Cardiac septum (tissue), 1 donor: ENCODE data around the gene PRLHR. TPM values are rescaled to one million over a fixed set of nuclear protein-coding genes. Genes with fewer than 3 reads are reported as not detected.

ENCODE experiments used
- DNase-seq: peaks from one replicate; pipeline ENCODE4 v3.0.0-alpha.2; 2020; ENCODE audit warnings: low spot score
- intact Hi-C: fragments of 100-400 bp; cut with DNase I; formaldehyde crosslinking; loops from one replicate; pipeline ENCODE4 v1.14.0; 2022
- total RNA-seq: library from RNA; stranded (reverse); fragmentation: NEBNext Ultra II Directional; extraction: Animal tissue kit (Norgen Biotek cat#: 25700); gene quantifications from one replicate; pipeline ENCODE4 v1.2.1, GENCODE V29; 2021
- donor health status: DM: no; HTN: no; CAD: no.

PRLHR gene
- total RNA-seq, 1 donor from 2014 or later: not detected

GRCh38 chr10:118567701-118568248 is 27.7 kb downstream of the PRLHR start:
- intact Hi-C loops: loop anchor here (1.0 to 2.0 kb wide), 2 partner anchors 154 to 231 kb away; no protein-coding TSS in a partner anchor

GRCh38 chr10:118566911-118567310 is 28.5 kb downstream of the PRLHR start:
- no peak for DNase-seq
- intact Hi-C loops: no loop called here

More at GRCh38 chr10:118567701-118568248, 27.7 kb downstream of the PRLHR start:
- no peak for DNase-seq

- intact Hi-C loops: no loop called here
- no peak for DNase-seq
Observed at GRCh38 chr10:118565301-118566075, 30.0 kb downstream of the PRLHR start.

- intact Hi-C loops: no loop called here
- no peak for DNase-seq
Observed at GRCh38 chr10:118564652-118565051, 30.8 kb downstream of the PRLHR start.

GRCh38 chr10:118564114-118564513 is 31.3 kb downstream of the PRLHR start:
- intact Hi-C loops: no loop called here
- DNase-seq: no peak

GRCh38 chr10:118563373-118563890 is 32.0 kb downstream of the PRLHR start:
- DNase-seq: no peak
- intact Hi-C loops: no loop called here

- intact Hi-C loops: no loop called here
- no peak for DNase-seq
Observed at GRCh38 chr10:118562851-118563250, 32.6 kb downstream of the PRLHR start.

GRCh38 chr10:118557946-118558345 is 37.5 kb downstream of the PRLHR start:
- intact Hi-C loops: no loop called here
- DNase-seq: no peak

- no peak for DNase-seq
- intact Hi-C loops: no loop called here
Observed at GRCh38 chr10:118551535-118552100, 43.8 kb downstream of the PRLHR start.

GRCh38 chr10:118547282-118547681 is 48.2 kb downstream of the PRLHR start:
- no peak for DNase-seq
- intact Hi-C loops: no loop called here

GRCh38 chr10:118546479-118546878 is 49.0 kb downstream of the PRLHR start:
- DNase-seq: no peak
- intact Hi-C loops: no loop called here

GRCh38 chr10:118545381-118545780 is 50.1 kb downstream of the PRLHR start:
- intact Hi-C loops: no loop called here
- no peak for DNase-seq

GRCh38 chr10:118544401-118544948 is 51.0 kb downstream of the PRLHR start:
- DNase-seq: no peak
- intact Hi-C loops: no loop called here

GRCh38 chr10:118543714-118544400 is 51.6 kb downstream of the PRLHR start:
- no peak for DNase-seq
- intact Hi-C loops: no loop called here

GRCh38 chr10:118542745-118543144 is 52.7 kb downstream of the PRLHR start:
- intact Hi-C loops: no loop called here
- no peak for DNase-seq

GRCh38 chr10:118542205-118542604 is 53.2 kb downstream of the PRLHR start:
- intact Hi-C loops: no loop called here
- no peak for DNase-seq

GRCh38 chr10:118541718-118542117 is 53.7 kb downstream of the PRLHR start:
- intact Hi-C loops: no loop called here

More at GRCh38 chr10:118541718-118542117, 53.7 kb downstream of the PRLHR start:
- no peak for DNase-seq
